K562 (cell line): ENCODE results near the gene CMTM8. TPM values are rescaled to one million over a fixed set of nuclear protein-coding genes. Genes with fewer than 3 reads are reported as not detected.
"Not testable (repeated sequence)": the region's sequence is repeated elsewhere in the genome, so short reads cannot be mapped to it uniquely, and the experiment has no call there.

Experiments
- ATAC-seq: fragments of 200-7000 bp; cut with Tn5 transposase; 3 replicates; pipeline ENCODE4 v1.9.1; 2020; ENCODE audit warnings: moderate library complexity
- BruUV-seq: library from RNA; stranded (reverse); fragments of 400-500 nt; replicated peaks from 2 replicates; lab custom pipeline; 2021; lab: Mats Ljungman, UMichigan
- CTCF ChIA-PET: fragments of 300-600 bp; formaldehyde crosslinking; extraction: SDS; loops from one replicate; lab custom pipeline; 2021; ENCODE audit warnings: low intra/inter-chr PET ratio; lab: Yijun Ruan, JAX
- POLR2A ChIA-PET: fragments of 300-600, 350-650 bp; sonication (Branson Sonifier 250); formaldehyde crosslinking; extraction: SDS; loops from one replicate; lab custom pipeline; 2021; ENCODE audit warnings: antibody characterized with exemption, inconsistent platforms; lab: Yijun Ruan, JAX
- DNase-seq, 4 experiments: peaks; one replicate each; pipeline versions ENCODE4 v3.0.0 to v3.0.0-alpha.2; 2011 to 2018; ENCODE audit warnings: low spot score in 3 of 4, mixed read lengths in 3 of 4; ENCODE audit errors: extremely low read depth in 1 of 4
- FAIRE-seq: peaks from 2 replicates; lab custom pipeline; 2011; peaks lifted over from hg19 to GRCh38; lab: Jason Lieb, UNC
- H2AFZ ChIP-seq: 2 replicates; pipeline ENCODE4 v1.6.0; 2011; ENCODE audit warnings: low read depth, low read length, control low read depth, inconsistent platforms
- H3K27ac ChIP-seq: fragments of 200-600 bp; 3 replicates; pipeline ENCODE4 v1.8.0; 2011; ENCODE audit warnings: low read depth, mild to moderate bottlenecking, control low read depth, inconsistent platforms, low read length, moderate library complexity, mixed read lengths; ENCODE audit errors: extremely low read depth
- H3K27me3 ChIP-seq, 2 experiments: fragments of 300-600 bp in 1 of 2; 2 replicates in 1 of 2; 3 replicates in 1 of 2; pipeline versions ENCODE4 v1.6.0 to v1.8.0; 2011; ENCODE audit warnings: inconsistent platforms in 2 of 2, low read length in 2 of 2, mild to moderate bottlenecking in 1 of 2, mixed read lengths in 1 of 2, moderate library complexity in 1 of 2; ENCODE audit not compliant: control insufficient read depth in 2 of 2, insufficient read depth in 2 of 2
- H3K36me3 ChIP-seq: fragments of 300-600 bp; 3 replicates; pipeline ENCODE4 v1.8.0; 2011; ENCODE audit warnings: mild to moderate bottlenecking, low read length, inconsistent platforms; ENCODE audit not compliant: control insufficient read depth, insufficient read depth
- H3K4me1 ChIP-seq, 2 experiments: fragments of 200-600 bp in 1 of 2; replicated peaks in 1 of 2; 2 replicates in 1 of 2; 3 replicates in 1 of 2; pipeline versions ENCODE4 v1.5.1 to v1.8.0; 2011; ENCODE audit warnings: inconsistent platforms in 2 of 2, low read length in 2 of 2, mild to moderate bottlenecking in 1 of 2, mixed read lengths in 1 of 2, moderate library complexity in 1 of 2; ENCODE audit not compliant: control insufficient read depth in 2 of 2, insufficient read depth in 2 of 2
- H3K4me2 ChIP-seq: 2 replicates; pipeline ENCODE4 v1.6.1; 2011; ENCODE audit warnings: low read length, control low read depth, inconsistent platforms, mixed read lengths; ENCODE audit not compliant: insufficient read depth
- H3K4me3 ChIP-seq: fragments of 200-600 bp; sonication (generic), shearing (Covaris generic); 2 replicates; pipeline ENCODE4 v1.5.1; 2016; ENCODE audit warnings: control low read depth, inconsistent platforms
- H3K79me2 ChIP-seq: fragments of 200-600 bp; 3 replicates; pipeline ENCODE4 v1.8.0; 2011; ENCODE audit warnings: low read length, inconsistent platforms; ENCODE audit not compliant: control insufficient read depth, insufficient read depth
- H3K9ac ChIP-seq, 2 experiments: 2 replicates each; pipeline versions ENCODE4 v1.6.0 to v1.6.1; 2011; ENCODE audit warnings: low read depth in 2 of 2, low read length in 2 of 2, control low read depth in 1 of 2, inconsistent platforms in 1 of 2, mild to moderate bottlenecking in 1 of 2, mixed read lengths in 1 of 2; ENCODE audit not compliant: insufficient read depth in 1 of 2
- H3K9me1 ChIP-seq: one replicate; pipeline ENCODE4 v1.6.0; 2011; ENCODE audit warnings: inconsistent platforms, mild to moderate bottlenecking, low read length, moderate library complexity; ENCODE audit not compliant: control insufficient read depth, insufficient read depth
- H3K9me3 ChIP-seq: replicated peaks from 2 replicates; pipeline ENCODE4 v1.5.1; 2011; ENCODE audit warnings: low read depth, low read length, inconsistent platforms; ENCODE audit not compliant: control insufficient read depth, insufficient read depth
- H4K20me1 ChIP-seq: replicated peaks from 2 replicates; pipeline ENCODE4 v1.6.1; 2011; ENCODE audit warnings: low read length, inconsistent platforms, mixed read lengths; ENCODE audit not compliant: control insufficient read depth, insufficient read depth
- FOXM1 ChIP-seq, 2 experiments: fragments of 450-650 bp in 1 of 2; sonication (generic) in 1 of 2; formaldehyde crosslinking in 1 of 2; IDR thresholded peaks; 2 replicates each; pipeline versions ENCODE4 v1.6.1 to v1.9.0; 2017 to 2022; ENCODE audit warnings: low read depth in 2 of 2, mild to moderate bottlenecking in 2 of 2, missing genetic modification reagents in 1 of 2, moderate library complexity in 1 of 2
- KAT7 ChIP-seq: sonication (generic); formaldehyde crosslinking; IDR thresholded peaks from 2 replicates; pipeline ENCODE4 v1.8.0; 2022; ENCODE audit warnings: missing genetic modification reagents, mild to moderate bottlenecking, borderline replicate concordance
- WGBS: fragments of 100-300 bp; shearing (Covaris generic); methylation state at CpG from one replicate; pipeline ENCODE4 v1.1.6; 2016; ENCODE audit warnings: low coverage, mixed read lengths; ENCODE audit not compliant: insufficient coverage; ENCODE audit errors: missing lambda C conversion rate; 5-methylcytosine and 5-hydroxymethylcytosine counted together
- in situ Hi-C: fragments of 300-500 bp; cut with MboI; formaldehyde crosslinking; loops from 4 replicates; pipeline ENCODE4 v1.15.0; 2018; ENCODE audit warnings: inconsistent platforms, mixed read lengths
- intact Hi-C: fragments of 100-400 bp; cut with micrococcal nuclease; formaldehyde crosslinking; loops from 2 replicates; pipeline ENCODE4 v1.14.2; 2022
- polyA plus RNA-seq, 8 experiments: library from polyadenylated mRNA; depleted of rRNA in 4 of 8; stranded (reverse) in 5 of 8; unstranded in 3 of 8; fragments of >200 nt; fragmentation: Nextera tagmentation in 2 of 8; fragmentation: Illumina TruSeq in 1 of 8; extraction: Ambion mirVana in 2 of 8; extraction: Trizol in 1 of 8; gene quantifications; 2 replicates each; pipeline versions ENCODE4 v1.2.1 to v1.2.3, GENCODE V29; 2011 to 2014; ENCODE audit warnings: inconsistent platforms in 1 of 8, missing spikeins in 1 of 8
- total RNA-seq, 7 experiments: library from RNA; depleted of rRNA in 6 of 7; stranded (reverse); fragments of >200 nt in 6 of 7; fragmentation: Illumina TruSeq in 2 of 7; extraction: Trizol in 2 of 7; gene quantifications; 2 replicates each; pipeline versions ENCODE4 v1.2.1 to v1.2.3, GENCODE V29; 2011 to 2021; ENCODE audit warnings: low replicate concordance in 1 of 7

Gene CMTM8
- total and polyA plus RNA-seq, 9 of the 15 experiments (the other 6 are each of a cell fraction or from before 2014, with no cell fraction given) = not detected

- no peak overlapping the region for H3K4me3 ChIP-seq
- H3K9ac ChIP-seq = no peak overlapping the region
- H3K9me3 ChIP-seq = no peaks in the 10 kb centered on the region
- no peaks in the 10 kb centered on the region for H3K9me1 ChIP-seq
- no peak overlapping the region for H3K4me2 ChIP-seq
- no peak overlapping the region for H3K27ac ChIP-seq
- CTCF ChIA-PET = no interaction called here
- no peak for ATAC-seq
- intact Hi-C loops (no loop called here), in situ Hi-C loops (no loop called here)
- H3K36me3 ChIP-seq = no peaks in the 10 kb centered on the region
- POLR2A ChIA-PET = no interaction called here
- no peak for FAIRE-seq
- no peak for DNase-seq
- WGBS = 0% methylated on average over 3 of the region's 3 CpGs
- no peaks in the 10 kb centered on the region for H3K4me1 ChIP-seq
- H3K27me3 ChIP-seq = peaks cover 0 to 14% of the 10 kb centered on the region in 2 experiments; a peak in 3 of 5 replicates
- BruUV-seq = no TSS peak
- no peaks in the 10 kb centered on the region for H4K20me1 ChIP-seq
- TF ChIP-seq KAT7 (no peak), FOXM1 (IDR thresholded peaks at IDR 0.05; ENCODE audit: low read depth) (no peak), FOXM1 (CRISPR knock-in tag; IDR thresholded peaks at IDR 0.05; ENCODE audit: low read depth) (no peak)
- H2AFZ ChIP-seq = no peak overlapping the region
- no peaks in the 10 kb centered on the region for H3K79me2 ChIP-seq
Measured at GRCh38 chr3:32189693-32190092, 48.8 kb upstream of the CMTM8 start.

DNA sequence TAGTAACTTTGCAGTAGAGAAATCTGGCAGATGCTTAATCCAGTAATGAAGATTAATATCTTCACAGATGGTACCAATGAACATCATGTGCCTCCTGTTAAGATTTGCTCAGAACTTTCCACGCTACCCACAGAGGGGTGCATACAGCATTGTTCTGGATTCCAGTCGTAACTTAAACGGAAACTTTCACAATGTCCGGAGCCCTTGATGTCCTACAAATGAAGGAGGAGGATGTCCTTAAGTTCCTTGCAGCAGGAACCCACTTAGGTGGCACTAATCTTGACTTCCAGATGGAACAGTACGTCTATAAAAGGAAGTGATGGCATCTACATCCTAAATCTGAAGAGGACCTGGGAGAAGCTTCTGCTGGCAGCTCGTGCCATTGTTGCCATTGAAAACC, 47.9 kb upstream of the CMTM8 start:
- BruUV-seq, H2AFZ ChIP-seq, in situ Hi-C loops, H3K36me3 ChIP-seq, intact Hi-C loops, H3K4me3 ChIP-seq, H3K4me2 ChIP-seq, H3K27ac ChIP-seq, H3K79me2 ChIP-seq, H3K9ac ChIP-seq, CTCF ChIA-PET, FAIRE-seq, H4K20me1 ChIP-seq, H3K9me1 ChIP-seq, DNase-seq, POLR2A ChIA-PET, ATAC-seq, H3K9me3 ChIP-seq, H3K4me1 ChIP-seq: not testable (repeated sequence)
- H3K27me3 ChIP-seq = peaks cover 0 to 11% of the 10 kb centered on the region in 2 experiments; a peak in 3 of 5 replicates
- WGBS = 0% methylated on average over 6 of the region's 6 CpGs
